Astrocyte of the hippocampus (primary cell): ENCODE measurements around the gene HS3ST4.

Experiments
- DNase-seq: peaks from one replicate; pipeline ENCODE4 v3.0.0; 2011; ENCODE audit warnings: low read depth, low spot score

HS3ST4 gene

DNA sequence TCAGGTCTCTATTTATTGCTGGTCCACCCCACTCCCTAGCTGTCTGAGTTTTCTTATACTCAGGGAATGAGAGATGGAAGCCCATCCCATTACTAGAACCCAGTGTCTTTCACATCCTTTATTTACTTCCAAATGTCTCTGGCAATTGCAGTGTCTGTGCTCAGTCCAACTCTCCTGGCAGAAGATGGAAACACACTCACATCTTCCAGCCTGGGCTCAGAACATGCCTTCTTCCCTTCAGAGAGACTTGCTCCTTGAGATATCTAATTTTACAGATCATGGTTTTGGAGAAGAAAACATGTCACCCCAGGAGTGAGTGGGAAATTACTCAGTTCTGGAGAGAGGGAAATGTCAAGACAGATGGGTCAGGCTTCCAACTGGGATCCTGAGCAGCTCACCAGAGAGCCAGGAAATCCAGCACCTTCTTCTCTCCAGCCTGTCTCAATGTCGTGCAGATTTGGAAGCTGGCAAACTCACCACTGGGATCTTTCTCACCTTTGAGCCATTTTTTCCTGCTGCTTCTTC, 494.4 kb downstream of the HS3ST4 start:
- DNase-seq, result no peak
